ENCODE results near the gene CCDC184.
"Not testable (repeated sequence)": the region's sequence is repeated elsewhere in the genome, so short reads cannot be mapped to it uniquely, and the experiment has no call there.

The CCDC184 gene

DNA sequence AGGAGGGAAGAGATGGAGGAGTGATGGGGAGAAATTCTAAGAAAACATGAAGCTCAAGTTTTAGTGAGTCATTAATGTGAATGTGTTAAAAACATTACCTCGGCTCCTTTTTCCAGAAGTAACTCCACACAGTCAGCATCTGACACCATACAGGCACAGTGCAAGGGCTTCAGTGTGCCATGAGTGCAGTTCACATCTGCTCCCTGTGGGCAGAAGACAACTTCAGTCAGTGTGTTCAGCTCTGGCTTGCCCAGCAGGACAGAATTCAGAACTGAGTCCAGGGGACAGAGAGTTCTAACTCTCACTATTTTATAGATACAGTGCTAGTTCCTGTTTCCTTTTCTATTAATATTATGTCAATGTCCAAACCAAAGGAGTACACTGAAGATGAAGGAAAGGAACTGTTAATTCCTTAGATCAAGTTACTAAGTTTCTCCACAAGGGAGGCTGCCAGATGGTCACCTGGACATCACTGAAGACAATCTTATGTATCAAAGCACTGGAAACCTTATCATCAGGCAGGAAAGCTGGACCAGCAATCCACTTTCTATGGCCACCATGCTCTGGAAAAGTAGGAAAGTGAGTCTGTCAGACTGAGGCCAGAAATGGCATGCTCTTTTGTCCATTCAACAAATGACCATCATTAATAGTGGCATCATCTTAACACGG lies 32.2 kb upstream of the CCDC184 start:
- Mint-ChIP-seq H3K4me3 (no peak overlapping the region), H3K36me3 (ENCODE audit: low read depth) (peaks cover 53% of the 10 kb centered on the region), H3K27ac (no peak overlapping the region), H3K4me1 (peaks cover 14% of the 10 kb centered on the region), H3K27me3 (ENCODE audit: low read depth) (no peaks in the 10 kb centered on the region), H3K9me3 (no peaks in the 10 kb centered on the region)
- TF ChIP-seq, protein P1, sequence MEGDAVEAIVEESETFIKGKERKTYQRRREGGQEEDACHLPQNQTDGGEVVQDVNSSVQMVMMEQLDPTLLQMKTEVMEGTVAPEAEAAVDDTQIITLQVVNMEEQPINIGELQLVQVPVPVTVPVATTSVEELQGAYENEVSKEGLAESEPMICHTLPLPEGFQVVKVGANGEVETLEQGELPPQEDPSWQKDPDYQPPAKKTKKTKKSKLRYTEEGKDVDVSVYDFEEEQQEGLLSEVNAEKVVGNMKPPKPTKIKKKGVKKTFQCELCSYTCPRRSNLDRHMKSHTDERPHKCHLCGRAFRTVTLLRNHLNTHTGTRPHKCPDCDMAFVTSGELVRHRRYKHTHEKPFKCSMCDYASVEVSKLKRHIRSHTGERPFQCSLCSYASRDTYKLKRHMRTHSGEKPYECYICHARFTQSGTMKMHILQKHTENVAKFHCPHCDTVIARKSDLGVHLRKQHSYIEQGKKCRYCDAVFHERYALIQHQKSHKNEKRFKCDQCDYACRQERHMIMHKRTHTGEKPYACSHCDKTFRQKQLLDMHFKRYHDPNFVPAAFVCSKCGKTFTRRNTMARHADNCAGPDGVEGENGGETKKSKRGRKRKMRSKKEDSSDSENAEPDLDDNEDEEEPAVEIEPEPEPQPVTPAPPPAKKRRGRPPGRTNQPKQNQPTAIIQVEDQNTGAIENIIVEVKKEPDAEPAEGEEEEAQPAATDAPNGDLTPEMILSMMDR (IDR thresholded peaks at IDR 0.05; ENCODE audit: unreplicated experiment in 3 of 3), result no peak

DNA sequence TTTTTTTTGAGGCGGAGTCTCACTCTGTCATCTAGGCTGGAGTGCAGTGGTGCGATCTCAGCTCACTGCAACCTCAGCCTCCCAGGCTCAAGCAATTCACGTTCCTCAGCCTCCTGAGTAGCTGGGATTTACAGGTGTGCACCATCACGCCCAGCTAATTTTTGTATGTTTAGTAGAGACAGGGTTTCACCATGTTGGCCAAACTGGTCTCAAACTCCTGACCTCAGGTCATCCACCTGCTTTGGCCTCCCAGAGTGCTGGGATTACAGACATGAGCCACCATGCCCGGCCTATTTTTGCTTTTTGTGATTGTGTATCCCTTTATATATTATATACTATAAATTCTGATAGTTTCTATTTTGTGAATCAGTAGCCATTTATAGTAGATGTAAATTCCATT lies 27.7 kb upstream of the CCDC184 start:
- H3K27ac Mint-ChIP-seq, result peak overlapping the region in 1 of 3 experiments; percentile 99
- H3K36me3 Mint-ChIP-seq (ENCODE audit: low read depth), result peaks cover 19% of the 10 kb centered on the region
- H3K9me3 Mint-ChIP-seq; H3K27me3 Mint-ChIP-seq (ENCODE audit: low read depth): not testable (repeated sequence)
- H3K4me1 Mint-ChIP-seq, result peaks cover 30% of the 10 kb centered on the region
- peak overlapping the region; percentile 97 to 100 (median 99) for H3K4me3 Mint-ChIP-seq

DNA sequence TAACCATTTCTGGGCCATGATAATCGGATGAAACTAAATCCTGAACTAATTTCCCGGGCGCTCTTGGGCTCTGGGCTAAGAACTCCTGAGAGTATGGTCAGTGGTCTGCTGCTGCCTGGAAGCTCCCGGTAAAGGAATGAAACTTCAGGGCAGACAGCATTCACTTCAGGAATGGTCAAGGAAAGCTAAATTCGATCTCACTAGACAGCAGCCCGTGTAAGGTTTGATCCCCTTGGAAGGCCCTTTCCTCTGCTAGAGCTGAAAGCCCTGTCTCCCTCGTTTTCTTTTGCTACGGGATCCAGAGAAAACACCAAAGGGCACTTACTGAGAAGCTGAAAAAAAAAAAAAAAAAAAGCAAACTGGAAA lies 26.8 kb upstream of the CCDC184 start:
- Mint-ChIP-seq H3K4me3 (peak overlapping the region; percentile 97 to 100 (median 99)), H3K4me1 (peaks cover 30% of the 10 kb centered on the region), H3K9me3 (no peaks in the 10 kb centered on the region), H3K27ac (peak overlapping the region; percentile 99), H3K27me3 (ENCODE audit: low read depth) (peaks cover 5% of the 10 kb centered on the region), H3K36me3 (ENCODE audit: low read depth) (peaks cover 15% of the 10 kb centered on the region)
- TF ChIP-seq, protein P1 (IDR thresholded peaks at IDR 0.05; ENCODE audit: unreplicated experiment in 3 of 3), result no peak

DNA sequence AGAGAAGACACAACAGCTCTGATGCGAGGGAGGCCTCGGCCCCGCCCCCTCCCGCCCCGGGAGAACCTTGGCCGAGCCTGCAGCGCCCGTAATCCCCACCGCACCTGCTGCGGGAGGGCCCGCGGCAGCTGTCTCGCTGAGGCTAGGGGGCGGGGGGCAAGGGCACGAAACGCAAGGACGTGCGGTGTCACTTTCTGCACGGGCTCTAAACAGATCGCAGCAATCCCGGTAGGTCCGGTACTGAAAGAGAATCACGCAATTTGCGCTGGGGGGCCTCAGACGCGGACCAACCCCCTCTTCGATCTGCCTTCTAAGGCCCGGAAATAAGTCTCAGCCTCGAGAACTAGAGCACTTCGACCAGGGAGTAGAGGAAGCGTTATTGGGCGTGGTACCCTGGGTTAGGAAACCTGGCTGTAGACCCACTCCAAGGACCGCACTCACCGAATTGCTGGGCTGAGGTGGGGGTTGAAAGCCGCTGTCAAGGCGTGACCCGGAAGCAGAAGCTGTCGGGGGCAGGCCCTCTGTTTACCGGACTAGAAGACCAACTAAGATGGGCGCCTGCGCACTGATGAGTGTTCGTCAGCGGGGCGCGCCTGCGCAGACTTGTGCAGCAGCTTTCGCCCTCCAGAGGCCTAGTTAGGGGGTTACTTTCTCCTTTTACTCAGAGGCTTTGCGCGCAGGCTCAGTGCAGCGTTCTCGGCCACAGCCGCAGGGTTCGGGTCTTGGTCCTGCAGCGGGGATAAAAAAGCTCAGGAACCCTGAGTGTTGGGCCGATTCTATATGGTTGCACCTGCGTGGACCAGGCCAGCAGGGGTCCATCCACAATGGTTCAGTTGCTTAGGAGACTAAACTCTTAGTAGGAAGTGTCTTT lies 26.2 kb upstream of the CCDC184 start, which contains the start of gene ASB8:
Gene ASB8, minus strand, starts transcription at position 498 of the 871 bp plus-strand sequence. CDS start 4,019 bp downstream, outside the sequence.
- no peaks in the 10 kb centered on the region for H3K9me3 Mint-ChIP-seq

DNA sequence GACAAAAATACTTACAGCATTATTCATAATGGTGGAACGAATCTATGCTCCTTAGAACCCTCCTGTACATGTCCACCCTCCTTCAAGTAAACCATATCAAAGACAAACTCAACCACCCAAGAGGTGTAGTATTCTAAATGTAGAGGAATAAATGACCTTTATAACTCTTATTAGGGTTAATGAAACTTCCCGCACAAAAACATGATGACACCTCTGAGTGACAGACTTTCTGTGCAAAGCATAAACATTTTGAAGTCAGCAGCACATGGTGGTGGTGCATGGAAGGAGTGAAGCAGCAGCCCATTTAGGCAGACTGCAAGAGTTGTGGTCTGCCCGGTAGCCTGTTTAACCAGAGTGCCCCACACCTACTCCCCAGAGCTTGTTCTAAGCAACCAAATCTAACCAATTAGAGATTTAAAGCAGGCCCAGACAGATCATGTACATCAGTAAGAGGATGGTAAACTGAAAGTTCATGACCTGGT lies 25.5 kb upstream of the CCDC184 start:
- peak overlapping the region; percentile 99 for H3K27ac Mint-ChIP-seq
- peaks cover 5% of the 10 kb centered on the region for H3K27me3 Mint-ChIP-seq (ENCODE audit: low read depth)
- H3K9me3 Mint-ChIP-seq, result no peaks in the 10 kb centered on the region
- H3K36me3 Mint-ChIP-seq (ENCODE audit: low read depth), result peaks cover 8% of the 10 kb centered on the region
- H3K4me3 Mint-ChIP-seq, result peak overlapping the region; percentile 97 to 100 (median 99)
- TF ChIP-seq, protein P1 (IDR thresholded peaks at IDR 0.05; ENCODE audit: unreplicated experiment in 3 of 3), result no peak
- H3K4me1 Mint-ChIP-seq, result peaks cover 29% of the 10 kb centered on the region

More for the DNA sequence above, 26.2 kb upstream of the CCDC184 start, which contains the start of gene ASB8:
- TF ChIP-seq, protein P1 (IDR thresholded peaks at IDR 0.05; ENCODE audit: unreplicated experiment in 3 of 3), result peak; percentile 42 to 50 (median 42)
- Mint-ChIP-seq H3K4me3 (peak within 1 kb of the TSS; percentile 97 to 100 (median 99)), H3K27me3 (ENCODE audit: low read depth) (peaks cover 5% of the 10 kb centered on the region), H3K27ac (peak within 1 kb of the TSS; percentile 99), H3K4me1 (peaks cover 30% of the 10 kb centered on the region), H3K36me3 (ENCODE audit: low read depth) (peaks cover 13% of the 10 kb centered on the region)

DNA sequence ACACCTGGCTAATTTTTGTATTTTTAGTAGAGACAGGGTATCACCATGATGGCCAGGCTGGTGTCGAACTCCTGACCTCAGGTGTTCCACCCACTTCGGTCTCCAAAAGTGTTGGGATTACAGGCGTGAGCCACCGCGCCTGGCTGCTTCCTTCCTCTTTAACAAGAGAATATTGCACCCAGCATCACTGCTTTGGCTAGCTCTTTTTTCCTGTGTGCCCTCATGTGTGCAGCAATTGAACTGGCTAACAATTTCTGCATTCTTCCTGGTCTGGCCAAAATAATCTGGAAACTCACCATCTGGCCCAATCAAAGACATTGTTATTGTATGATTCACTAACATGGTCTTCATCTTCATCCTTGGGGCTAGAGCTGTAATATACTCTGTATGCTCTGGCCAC lies 23.4 kb upstream of the CCDC184 start:
- H3K27me3 Mint-ChIP-seq (ENCODE audit: low read depth), result peaks cover 5% of the 10 kb centered on the region
- H3K27ac Mint-ChIP-seq, result no peak overlapping the region
- TF ChIP-seq, protein P1 (IDR thresholded peaks at IDR 0.05; ENCODE audit: unreplicated experiment in 3 of 3), result no peak
- H3K9me3 Mint-ChIP-seq, result no peaks in the 10 kb centered on the region
- no peaks in the 10 kb centered on the region for H3K36me3 Mint-ChIP-seq (ENCODE audit: low read depth)
- no peak overlapping the region for H3K4me3 Mint-ChIP-seq
- peaks cover 19% of the 10 kb centered on the region for H3K4me1 Mint-ChIP-seq
